Fibroblast of skin of left biceps (primary cell): ENCODE results near the gene RTEL1.
A peak's percentile ranks its signal among the peaks of the same experiment; 100 is the strongest.
"Not testable (repeated sequence)": the region's sequence is repeated elsewhere in the genome, so short reads cannot be mapped to it uniquely, and the experiment has no call there.

ENCODE experiments used
- DNase-seq, 2 experiments: peaks; one replicate each; pipeline ENCODE4 v3.0.0-alpha.2; 2013; ENCODE audit warnings: low read depth in 2 of 2

Gene RTEL1

DNA sequence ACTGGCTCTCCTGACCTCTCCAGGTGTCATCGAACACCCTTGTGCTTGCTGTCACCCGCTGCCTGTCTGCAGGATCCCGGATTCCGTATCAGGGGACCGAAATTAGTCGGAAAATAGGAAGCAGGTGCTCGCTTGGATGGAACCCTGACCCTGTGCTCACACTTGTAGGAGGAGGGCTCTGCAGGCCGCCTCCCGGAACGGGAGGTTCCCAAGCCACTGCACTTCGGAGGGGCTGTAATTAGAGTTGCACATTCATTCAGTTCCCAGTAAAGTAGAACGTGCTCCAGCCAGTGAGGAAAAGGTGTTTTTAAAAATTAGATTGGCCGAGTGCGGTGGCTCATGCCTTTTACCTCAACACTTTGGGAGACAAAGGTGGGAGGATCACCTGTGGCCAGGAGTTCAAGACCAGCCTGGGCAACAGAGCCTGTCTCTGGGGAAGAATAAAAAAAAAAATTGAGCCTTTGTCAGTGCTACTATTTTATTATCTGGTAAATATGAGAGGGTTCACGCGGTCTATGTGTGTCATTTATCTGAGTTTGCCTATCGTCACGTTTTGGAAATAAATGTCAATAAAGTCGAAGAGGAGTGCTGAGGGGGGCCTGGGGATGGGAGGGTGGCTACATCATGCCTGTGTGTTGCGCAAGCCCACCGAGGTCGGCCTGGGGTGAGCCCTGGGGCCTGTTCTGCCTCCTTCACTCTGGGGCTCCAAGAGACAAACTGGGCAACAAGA, 29.7 kb upstream of the RTEL1 start:
- peak in 1 of 2 experiments; percentile 35 for DNase-seq

DNA sequence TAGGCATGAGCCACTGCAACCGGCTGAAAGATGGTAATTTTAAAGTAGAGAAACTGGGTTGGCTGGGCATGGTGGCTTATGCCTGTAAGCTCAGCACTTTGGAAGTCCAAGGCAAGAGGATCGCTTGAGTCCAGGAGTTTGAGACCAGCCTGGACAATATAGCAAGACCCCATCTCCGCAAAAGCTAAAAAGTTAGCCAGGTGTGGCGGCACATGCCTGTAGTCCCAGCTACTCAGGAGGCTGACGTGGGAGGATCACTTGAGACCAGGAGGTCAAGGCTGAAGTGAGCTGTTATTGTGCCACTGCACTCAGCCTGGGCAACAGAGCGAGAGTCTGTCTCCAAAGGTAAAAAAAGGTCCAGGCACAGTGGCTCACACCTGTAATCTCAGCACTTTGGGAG, 27.2 kb upstream of the RTEL1 start:
- not testable (repeated sequence) for DNase-seq

DNA sequence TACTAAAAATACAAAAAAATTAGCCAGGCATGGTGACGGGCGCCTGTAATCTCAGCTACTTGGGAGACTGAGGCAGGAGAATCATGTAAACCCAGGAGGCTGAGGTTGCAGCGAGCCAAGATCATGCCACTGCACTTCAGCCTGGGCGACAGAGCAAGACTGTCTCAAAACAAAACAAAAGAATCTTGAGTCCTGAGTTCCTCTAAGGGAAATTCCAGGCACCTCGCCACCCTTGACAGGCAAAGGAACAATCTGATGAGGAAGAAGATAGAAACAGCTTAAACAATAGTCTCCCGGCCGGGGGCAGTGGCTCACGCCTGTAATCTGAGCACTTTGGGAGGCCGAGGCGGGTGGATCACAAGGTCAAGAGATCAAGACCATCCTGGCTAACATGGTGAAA, 26.7 kb upstream of the RTEL1 start:
- not testable (repeated sequence) for DNase-seq

DNA sequence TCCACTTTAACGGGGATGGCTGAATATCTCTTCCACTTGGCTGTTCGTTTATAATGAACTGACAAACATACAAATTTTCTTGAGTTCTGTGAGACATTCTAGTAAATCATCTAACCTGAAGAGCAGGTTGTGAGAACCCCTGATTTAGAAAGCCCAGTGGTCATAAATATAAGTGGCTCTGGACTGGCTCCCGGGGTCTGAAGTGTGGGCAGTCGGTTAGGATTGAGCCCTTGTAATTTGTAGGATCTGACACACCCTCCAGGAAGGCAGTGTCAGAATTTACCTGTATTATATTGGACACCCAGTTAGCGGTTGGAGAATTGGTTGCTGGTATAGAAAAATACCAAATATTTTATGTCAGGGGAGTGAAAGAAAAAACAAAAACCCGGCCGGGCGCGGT, 24.4 kb upstream of the RTEL1 start:
- DNase-seq = no peak

DNA sequence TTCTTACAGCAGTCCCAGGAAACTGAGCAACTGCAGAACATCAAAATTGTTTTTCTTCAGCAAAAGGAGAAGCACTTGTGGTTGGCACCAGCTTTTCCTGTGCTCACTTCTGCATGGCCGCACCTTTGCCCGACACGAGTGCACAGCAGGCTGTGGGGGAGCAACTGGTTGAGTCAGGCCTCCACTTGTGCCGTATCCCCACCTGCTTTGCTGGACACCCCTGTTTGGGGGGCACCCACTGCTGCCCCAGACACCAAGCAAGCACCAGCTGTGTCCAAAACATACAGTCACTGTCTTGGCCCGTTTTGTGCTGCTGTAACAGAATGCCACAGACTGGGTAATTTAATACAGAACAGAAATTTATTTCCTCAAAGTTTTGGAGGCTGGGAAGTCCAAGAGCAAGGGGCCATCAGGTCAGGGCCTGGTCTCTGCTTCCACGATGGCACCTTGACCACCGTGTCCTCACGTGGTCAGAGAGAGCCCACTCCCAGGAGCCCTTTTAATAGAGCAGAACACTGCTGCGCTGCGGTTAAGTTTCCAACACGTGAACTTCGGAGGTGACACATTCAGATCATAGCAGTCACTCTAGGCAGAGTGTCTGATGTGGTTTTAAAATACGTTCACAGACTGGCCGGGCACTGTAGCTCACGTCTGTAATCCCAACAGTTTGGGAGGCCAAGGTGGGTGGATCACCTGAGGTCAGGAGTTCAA, 22.5 kb upstream of the RTEL1 start:
- no peak for DNase-seq

DNA sequence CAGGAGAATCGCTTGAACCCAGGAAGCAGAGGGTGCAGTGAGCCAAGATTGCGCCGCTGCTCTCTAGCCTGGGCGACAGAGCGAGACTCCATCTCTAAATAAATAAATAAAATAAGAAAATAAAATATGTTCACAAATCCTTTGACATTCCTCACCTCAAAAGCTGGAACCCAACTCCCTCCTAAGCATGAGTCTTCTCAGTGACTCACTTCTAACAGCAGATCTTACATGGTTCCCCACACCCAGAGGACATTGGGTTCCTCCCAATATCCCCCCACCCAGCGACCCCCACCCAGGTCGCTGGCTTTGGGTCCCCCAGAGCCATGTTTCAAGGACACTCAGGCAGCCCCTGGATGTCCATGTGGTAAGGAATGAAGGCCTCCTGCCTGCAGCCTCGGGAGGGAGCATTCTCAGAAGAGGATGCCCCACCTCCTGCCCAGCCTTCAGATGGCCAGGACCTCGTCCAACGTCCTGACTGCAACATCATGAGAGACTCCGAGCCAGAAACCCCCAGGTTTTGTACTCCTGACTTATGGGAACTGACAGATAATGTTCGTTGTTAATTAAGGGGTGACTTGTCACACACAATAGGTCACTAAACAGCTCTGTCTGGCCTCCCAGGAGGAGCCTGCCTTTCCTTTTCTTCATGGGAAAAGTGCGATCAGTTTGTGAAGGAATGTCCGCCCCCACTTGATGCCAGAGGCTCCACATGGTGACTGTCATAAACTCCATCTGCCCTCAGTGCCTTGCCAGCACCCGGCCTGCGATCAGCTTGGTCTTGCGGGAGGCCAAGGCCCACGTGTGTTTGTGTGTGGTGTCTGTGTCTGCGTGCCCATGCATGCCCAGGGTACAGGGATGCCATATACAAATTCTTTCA, 21.1 kb upstream of the RTEL1 start:
- no peak for DNase-seq

DNA sequence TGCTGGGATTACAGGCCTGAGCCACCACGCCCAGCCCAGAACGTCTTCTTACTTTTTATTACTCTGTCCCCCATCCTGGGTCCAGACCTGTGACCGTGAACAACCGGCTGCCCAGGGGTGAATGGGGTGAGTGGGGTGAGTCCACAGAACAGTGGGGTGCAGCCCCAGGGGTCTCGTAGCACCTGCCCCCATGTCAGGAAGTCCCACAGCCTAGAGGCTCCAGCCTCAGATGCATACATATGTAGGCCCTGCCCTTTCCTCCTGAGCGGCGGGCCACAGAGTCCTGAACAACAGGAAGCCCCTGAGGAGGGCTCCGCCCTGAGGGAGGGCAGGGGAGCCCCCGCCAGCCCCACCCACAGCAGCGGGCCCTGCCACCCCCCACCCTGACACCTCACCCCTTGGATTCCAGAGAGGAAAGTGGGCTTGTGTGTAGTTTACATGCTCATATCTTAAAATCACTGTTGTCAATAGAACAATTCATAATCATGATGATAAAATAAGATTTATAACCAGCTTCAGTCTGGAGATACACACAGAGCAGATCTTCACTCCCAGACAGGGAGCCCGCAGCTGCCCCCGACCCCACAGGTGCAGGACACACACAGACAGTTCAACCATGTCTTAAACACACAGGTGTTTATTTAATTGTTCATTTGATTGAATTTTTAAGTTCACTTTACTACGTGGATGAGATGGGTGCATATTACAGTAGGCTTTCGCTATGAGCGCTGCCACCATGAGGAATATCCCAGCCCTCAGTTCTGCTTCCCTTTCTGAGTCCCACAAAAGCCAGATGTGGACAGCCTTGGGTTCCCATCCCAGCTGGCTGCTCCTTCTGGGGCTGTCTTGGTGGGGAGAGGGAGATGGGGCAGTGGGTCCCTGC, 18.8 kb upstream of the RTEL1 start:
- no peak for DNase-seq

DNA sequence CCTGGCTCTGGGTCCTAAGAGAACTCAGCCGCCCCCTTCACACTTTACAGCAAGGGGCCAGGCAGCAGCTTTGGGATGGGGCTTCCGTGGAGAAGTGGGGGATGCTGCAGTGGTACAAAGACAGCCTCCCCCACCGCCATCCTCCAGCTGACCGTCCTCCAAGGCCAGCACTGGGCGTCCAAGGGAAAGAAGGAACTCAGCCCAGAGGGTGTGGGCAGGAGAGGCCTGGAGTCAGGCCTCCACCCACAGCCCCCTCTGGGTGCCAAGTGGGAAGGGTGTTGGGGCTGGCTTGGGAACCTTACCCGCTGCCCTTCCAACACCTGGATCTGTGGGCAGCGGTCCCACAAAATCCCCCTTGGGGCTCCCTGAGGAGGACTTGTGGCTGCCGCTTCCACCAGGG, 18.0 kb upstream of the RTEL1 start:
- no peak for DNase-seq

DNA sequence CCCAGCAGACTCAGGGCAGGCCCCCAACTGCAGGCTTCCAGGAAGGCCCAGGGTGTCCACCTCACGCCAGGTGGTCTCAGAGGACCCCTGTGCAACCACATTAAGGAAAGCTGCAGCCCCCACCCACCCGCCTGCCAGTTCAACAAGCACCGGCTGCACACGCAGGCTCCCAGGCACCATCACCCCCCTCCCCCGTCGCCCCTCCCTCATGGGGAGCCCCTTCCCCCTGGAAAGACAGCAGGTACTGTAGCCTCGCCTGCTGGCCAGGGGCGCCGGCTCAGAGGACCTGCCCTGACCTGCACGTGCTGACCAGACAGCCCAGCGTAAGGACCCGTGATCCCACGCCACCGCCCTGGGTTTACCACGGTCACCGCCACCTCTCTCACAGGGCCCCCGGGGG, 17.4 kb upstream of the RTEL1 start:
- not testable (repeated sequence) for DNase-seq

DNA sequence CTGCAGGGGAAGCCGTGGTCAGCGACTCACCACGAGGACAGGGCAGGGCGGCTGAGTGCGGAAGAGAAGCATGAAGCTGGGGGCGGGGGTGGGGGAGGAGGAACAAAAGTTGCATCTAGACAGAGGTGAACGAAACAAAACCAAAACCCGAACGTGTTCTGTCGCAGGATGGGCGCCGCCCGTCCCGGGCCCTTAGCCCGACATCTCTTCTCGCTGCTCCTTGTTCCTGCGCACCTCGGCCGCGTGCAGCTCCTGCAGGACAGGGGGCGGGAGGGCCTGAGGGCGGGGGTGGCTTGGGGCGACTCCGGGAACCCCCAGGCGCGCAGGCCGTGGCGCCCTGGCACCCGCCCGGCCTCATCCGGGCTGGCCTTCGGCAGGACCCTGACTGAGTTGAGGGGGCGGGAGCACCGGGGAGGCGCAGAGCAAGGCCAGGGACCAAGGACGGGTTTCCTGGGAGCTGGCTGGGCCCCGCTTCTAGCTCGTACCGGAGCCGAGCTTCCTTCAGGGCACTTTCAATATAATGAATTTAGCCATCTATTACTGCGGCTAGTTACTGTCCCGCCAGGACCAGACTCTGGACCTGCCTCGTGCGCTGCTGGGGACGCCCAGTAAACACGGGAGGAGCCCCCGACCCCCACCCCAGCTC, 16.8 kb upstream of the RTEL1 start:
- no peak for DNase-seq

DNA sequence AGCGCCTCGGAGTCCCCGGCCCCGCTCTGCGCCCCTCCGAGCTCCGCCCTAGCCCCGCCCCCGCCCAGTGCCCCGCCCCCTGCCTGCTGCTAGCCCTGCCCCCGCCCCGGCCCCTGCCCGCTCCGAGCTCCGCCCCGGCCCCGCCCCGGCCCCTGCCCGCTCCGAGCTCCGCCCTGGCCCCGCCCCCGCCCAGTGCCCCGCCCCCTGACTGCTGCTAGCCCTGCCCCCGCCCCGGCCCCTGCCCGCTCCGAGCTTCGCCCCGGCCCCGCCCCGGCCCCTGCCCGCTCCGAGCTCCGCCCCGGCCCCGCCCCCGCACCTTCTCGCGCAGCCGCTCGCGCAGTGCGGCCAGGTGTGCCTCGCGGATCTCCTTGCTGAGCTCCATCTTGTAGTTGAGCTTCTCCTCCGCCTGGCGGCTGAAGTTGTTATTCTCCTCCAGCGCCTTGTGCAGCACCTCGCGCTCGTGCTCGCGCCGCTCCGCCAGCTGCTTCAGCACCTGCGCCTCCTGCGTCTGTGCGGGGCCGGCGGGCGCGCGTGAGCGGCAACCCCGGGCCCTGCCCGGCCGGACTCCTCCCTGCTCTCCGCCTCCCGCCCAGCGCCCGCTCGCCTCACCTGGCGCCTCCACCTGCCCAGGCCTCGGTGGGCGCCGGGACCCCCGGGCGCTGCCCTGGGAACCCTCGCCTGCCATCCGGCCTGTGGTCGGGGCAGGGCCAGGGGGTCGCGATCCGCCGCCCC, 16.2 kb upstream of the RTEL1 start:
- DNase-seq = no peak

DNA sequence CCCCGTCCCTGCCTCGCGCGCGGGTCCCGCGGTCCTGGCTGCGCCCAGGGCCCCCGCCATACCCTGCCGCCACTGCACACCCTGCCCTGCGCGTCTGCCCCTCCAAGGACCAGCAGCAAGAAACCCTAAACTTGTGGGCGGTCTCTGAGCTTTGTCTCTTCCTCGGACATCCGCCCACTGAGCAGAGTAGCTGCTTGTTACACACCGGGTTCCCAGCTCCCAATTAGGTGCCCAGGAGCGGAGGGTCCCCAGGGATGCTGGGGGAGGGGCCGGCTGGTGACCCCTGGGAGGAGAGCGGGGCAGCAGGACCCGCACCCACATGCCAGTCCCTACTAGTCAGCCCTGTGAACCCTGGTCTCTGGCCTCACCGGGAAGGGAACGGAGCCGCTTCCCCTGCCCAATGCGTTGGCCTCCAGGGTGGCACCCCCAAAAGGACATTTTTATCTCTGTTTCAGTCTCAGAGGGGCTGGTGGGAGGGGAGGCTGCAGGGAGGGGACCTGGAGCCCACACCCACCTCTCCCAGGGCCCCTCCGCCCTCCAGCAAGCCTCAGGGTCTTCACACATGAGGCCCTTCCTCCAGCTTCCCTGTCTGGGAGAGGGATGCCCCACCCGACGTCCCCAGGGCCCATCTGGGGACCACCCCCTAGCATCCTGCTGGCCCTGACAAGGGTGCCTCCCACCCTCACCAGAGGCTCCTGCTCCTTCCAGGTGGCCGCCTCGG, 15.4 kb upstream of the RTEL1 start:
- no peak for DNase-seq

DNA sequence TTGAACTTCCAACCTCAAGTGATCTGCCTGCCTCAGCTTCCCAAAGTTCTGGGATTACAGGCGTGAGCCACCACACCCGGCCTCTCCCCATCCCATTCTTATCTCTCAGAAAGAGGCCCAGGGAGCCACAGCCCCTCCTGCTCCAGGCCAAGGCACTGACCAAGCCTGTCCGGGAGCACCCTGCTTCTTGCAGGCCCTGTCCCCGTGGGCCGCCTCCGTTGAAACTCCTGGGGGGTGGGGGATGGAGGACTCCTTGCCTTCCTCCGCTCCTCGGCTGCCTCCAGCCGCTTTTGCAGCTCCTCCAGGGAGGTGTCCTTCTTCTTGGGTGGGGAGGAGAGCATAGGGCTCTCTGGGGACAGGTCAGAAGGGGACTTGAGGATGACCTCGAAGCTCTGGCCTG, 14.6 kb upstream of the RTEL1 start:
- DNase-seq = no peak

DNA sequence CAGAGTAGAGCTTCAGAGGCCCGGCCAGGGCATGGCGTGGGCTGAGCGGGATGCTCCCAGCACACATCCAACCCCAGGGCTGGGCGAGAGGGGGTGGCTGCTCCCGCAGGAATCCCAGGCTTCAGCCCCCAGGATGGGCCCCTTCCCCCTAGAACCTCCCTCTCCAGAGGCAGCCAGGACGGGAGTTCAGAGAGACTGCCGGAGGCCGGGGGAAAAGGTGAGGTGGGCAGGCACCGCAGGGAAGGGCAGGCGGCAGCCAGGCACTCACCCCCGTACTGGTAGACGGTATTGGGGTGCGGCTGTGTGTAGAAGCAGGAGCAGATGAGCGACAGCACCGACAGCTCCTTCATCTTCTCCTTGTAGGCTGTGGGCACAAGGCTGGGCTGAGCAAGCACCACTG, 14.2 kb upstream of the RTEL1 start:
- no peak for DNase-seq

DNA sequence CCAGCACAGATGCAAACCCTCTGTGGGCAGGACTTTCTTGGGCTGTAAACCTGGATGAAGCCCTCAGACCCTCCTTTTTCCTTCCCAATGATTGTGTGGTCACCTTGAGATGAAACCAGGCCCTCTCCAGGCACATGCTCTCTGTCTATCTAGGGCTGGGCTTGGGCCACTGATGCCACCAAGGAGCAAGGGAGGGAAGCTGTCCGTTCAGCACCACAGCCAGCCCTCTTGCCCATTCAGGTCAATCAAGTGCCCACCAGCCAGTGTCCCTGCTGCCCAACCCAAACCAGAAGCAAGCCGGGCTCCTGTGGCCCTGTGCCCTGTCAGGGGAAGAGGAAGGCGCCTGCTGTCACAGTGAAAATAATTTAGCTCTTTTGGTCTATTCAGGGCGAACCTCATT, 12.9 kb upstream of the RTEL1 start:
- DNase-seq = no peak

DNA sequence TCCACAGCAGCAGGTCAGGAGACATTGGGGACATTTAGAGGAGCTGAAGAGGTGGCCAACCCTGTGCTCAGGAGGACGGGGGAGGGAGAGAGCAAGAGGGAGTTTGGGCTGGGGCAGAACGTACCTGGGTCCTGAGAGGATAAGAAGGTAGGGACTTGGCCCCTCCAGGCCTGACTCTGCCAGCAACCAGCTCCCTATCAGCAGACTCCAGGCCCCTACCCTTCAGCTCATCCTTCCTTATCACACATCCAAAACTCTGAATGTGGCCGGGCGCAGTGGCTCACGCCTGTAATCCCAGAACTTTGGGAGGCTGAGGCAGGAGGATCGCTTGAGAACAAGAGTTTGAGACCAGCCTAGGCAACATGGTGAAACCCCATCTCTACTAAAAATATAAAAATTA, 9.9 kb upstream of the RTEL1 start:
- DNase-seq = no peak

DNA sequence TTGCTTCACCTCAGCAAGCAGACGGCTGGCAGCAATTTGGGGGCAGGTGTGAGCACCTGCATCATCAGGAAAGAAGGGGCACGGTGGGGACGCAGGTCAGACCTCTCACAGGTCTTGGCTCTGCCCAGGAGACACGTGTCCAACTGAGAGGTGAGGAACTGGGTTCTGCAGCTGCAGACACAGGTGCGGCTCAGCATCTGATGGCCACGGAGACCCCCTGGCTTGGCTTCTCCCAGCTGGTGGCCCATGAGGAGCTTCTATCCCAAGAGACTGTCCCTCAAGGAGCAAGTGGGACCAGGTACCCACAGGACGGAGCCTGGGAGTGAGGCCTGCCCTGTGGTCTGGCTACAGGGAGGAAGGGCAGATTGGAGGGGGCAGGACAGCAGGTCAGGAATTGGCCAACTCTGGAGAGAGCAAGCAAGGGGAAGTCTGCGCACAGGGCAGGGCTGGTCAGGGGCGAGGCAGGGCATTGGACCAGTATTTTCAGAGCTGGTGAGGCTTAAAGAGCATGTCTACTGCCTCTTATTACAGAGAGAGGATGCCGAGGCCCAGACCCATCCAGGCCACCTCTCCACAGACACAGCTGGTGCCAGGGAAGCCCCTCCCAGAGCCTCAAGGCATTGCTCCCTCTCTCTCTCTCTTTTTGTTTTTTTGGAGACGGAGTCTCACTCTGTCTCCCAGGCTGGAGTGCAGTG, 9.1 kb upstream of the RTEL1 start:
- DNase-seq = no peak

DNA sequence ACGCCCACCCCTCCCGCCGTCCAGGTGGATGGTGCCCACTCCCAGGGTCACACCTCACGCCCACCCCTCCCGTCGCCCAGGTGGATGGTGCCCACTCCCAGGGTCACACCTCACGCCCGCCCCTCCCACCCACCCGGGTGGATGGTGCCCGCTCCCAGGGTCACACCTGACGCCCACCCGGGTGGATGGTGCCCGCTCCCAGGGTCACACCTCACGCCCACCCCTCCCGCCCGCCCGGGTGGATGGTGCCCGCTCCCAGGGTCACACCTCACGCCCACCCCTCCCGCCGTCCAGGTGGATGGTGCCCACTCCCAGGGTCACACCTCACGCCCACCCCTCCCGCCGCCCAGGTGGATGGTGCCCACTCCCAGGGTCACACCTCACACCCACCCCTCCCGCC, 7.6 kb upstream of the RTEL1 start:
- DNase-seq = not testable (repeated sequence)

DNA sequence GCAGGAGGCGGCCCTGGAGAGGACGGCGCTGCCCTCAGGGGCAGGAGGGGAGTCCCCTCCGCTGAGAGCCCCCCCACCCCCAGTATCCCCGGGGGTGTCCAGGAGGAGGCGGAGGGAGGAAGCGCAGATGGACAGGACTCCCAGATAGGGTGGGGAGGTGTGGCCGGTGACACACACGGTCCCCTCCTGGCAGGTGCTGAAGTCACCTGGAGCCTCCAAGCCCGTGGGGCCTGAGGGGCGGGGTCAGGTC, 6.2 kb upstream of the RTEL1 start:
- DNase-seq = no peak
